ENCODE measurements around the gene PLD1. TPM values are rescaled to one million over a fixed set of nuclear protein-coding genes. Genes with fewer than 3 reads are reported as not detected.

The PLD1 gene
- total and polyA plus RNA-seq, 10 of the 15 experiments (the other 5 are each of a cell fraction or from before 2014, with no cell fraction given): 2.9 to 108 (median 3.6) TPM

DNA sequence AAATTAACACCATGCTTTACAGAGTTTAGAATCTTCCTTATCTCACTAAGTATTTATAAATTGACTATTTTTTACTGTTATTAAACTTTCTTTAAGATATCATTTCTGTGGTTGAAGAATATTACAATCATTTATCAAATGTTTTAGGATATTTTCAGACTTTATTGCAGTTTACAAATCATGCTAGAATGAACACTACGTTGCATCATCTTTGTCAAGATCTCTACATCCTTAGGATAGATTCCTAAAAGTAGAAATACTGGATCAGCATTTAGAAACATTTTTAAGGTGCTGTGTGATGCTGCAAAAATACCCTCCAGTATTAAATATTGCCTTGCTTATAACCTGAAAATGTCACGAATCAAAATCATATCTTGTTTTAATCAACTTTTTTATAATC is 2.5 kb upstream of the PLD1 start (continued):
- TF ChIP-seq GATAD2B (conservative IDR thresholded peaks at IDR 0.05; ENCODE audit: low read depth): no peak

DNA sequence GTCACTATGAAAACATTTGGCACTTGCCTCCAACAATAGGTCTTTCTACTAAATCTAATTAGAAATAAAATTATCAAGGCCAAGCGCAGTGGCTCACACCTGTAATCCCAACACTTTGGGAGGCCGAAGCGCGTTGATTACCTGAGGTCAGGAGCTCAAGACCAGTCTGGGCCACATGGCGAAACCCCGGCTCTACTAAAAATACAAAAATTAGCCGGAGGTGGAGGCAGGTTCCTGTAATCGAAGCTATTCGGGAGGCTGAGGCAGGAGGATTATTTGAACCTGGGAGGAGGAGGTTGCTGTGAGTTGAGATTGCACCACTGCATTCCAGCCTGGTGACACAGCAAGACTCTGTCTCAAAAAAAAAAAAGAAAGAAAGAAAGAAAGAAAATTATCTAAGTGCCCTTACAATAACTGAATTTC is 1.6 kb upstream of the PLD1 start:
- no peak overlapping the region for H3K9ac ChIP-seq (ENCODE audit: control insufficient read depth, insufficient read depth, low read length)
- no peaks in the 10 kb centered on the region for H3K36me3 ChIP-seq (ENCODE audit: control insufficient read depth in 2 of 2, insufficient read depth in 2 of 2, low read length in 1 of 2)
- intact Hi-C loops (cut with micrococcal nuclease; ENCODE audit: unreplicated experiment) (no loop called here), in situ Hi-C loops (cut with MboI) (no loop called here)
- TF ChIP-seq GATAD2B (conservative IDR thresholded peaks at IDR 0.05; ENCODE audit: low read depth) (no peak), MYC (IDR thresholded peaks at IDR 0.05; ENCODE audit: insufficient read depth, insufficient read length, insufficient replicate concordance, low read length, severe bottlenecking) (no peak), KDM1A (IDR thresholded peaks at IDR 0.05; ENCODE audit: borderline replicate concordance) (no peak), WRNIP1 (IDR thresholded peaks at IDR 0.05; ENCODE audit: borderline replicate concordance, low read depth, low read length) (no peak), ZNF217 (IDR thresholded peaks at IDR 0.05) (no peak), SIX5 (IDR thresholded peaks at IDR 0.05; ENCODE audit: low read depth, low read length, severe bottlenecking) (no peak), CBFB (IDR thresholded peaks at IDR 0.05; ENCODE audit: low read depth) (no peak), ZNF622 (IDR thresholded peaks at IDR 0.05) (no peak), MTA3 (IDR thresholded peaks at IDR 0.05; ENCODE audit: borderline replicate concordance, low read length) (no peak), BRCA1 (IDR thresholded peaks at IDR 0.05; ENCODE audit: low read depth, low read length) (no peak)
- TF ChIP-seq, protein P1, sequence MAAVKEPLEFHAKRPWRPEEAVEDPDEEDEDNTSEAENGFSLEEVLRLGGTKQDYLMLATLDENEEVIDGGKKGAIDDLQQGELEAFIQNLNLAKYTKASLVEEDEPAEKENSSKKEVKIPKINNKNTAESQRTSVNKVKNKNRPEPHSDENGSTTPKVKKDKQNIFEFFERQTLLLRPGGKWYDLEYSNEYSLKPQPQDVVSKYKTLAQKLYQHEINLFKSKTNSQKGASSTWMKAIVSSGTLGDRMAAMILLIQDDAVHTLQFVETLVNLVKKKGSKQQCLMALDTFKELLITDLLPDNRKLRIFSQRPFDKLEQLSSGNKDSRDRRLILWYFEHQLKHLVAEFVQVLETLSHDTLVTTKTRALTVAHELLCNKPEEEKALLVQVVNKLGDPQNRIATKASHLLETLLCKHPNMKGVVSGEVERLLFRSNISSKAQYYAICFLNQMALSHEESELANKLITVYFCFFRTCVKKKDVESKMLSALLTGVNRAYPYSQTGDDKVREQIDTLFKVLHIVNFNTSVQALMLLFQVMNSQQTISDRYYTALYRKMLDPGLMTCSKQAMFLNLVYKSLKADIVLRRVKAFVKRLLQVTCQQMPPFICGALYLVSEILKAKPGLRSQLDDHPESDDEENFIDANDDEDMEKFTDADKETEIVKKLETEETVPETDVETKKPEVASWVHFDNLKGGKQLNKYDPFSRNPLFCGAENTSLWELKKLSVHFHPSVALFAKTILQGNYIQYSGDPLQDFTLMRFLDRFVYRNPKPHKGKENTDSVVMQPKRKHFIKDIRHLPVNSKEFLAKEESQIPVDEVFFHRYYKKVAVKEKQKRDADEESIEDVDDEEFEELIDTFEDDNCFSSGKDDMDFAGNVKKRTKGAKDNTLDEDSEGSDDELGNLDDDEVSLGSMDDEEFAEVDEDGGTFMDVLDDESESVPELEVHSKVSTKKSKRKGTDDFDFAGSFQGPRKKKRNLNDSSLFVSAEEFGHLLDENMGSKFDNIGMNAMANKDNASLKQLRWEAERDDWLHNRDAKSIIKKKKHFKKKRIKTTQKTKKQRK (IDR thresholded peaks at IDR 0.05; ENCODE audit: low read depth, low read length): no peak
- TF ChIP-seq, protein P2, sequence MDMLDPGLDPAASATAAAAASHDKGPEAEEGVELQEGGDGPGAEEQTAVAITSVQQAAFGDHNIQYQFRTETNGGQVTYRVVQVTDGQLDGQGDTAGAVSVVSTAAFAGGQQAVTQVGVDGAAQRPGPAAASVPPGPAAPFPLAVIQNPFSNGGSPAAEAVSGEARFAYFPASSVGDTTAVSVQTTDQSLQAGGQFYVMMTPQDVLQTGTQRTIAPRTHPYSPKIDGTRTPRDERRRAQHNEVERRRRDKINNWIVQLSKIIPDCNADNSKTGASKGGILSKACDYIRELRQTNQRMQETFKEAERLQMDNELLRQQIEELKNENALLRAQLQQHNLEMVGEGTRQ (IDR thresholded peaks at IDR 0.05; ENCODE audit: borderline replicate concordance, low read depth, low read length): no peak
- no peaks in the 10 kb centered on the region for H3K4me1 ChIP-seq (ENCODE audit: control insufficient read depth, insufficient read depth, low read length)
- H3K27ac ChIP-seq (ENCODE audit: control insufficient read depth, insufficient read depth): no peak overlapping the region
- POLR2A ChIA-PET: interaction anchor here (0.5 to 3.6 kb wide), 7 partner anchors 8 to 31 kb away, joined by 3 to 31 read pairs (median 5); no protein-coding TSS in a partner anchor
- ATAC-seq (no peak), DNase-seq (ENCODE audit: low read depth, low spot score) (no peak), FAIRE-seq (no peak)
- H3K27me3 ChIP-seq (replicated peaks in 1 of 2; ENCODE audit: control insufficient read depth in 2 of 2, insufficient read depth in 2 of 2, low read length in 1 of 2): no peaks in the 10 kb centered on the region
- RAD21 ChIA-PET (ENCODE audit: unreplicated experiment): interaction anchor here (0.7 to 8.5 kb wide), 10 partner anchors 10 to 198 kb away, joined by 3 to 117 read pairs (median 8); no protein-coding TSS in a partner anchor
- no peaks in the 10 kb centered on the region for H4K20me1 ChIP-seq (ENCODE audit: control insufficient read depth, insufficient read depth)
- WGBS (ENCODE audit: insufficient coverage, insufficient replicate concordance, low lambda C conversion rate, missing lambda C conversion rate): 83% methylated on average over 9 of the region's 9 CpGs
- H3K79me2 ChIP-seq (ENCODE audit: control insufficient read depth, insufficient read depth, low read length): peaks cover 5% of the 10 kb centered on the region; the same call in 1 of the 2 replicates
- H2AFZ ChIP-seq (ENCODE audit: control insufficient read depth, low read depth, low read length): no peak overlapping the region
- no TSS peak for BruUV-seq (replicated peaks)
- CTCF ChIA-PET: interaction anchor here (1.1 to 4.2 kb wide), 7 partner anchors 9 to 23 kb away, joined by 3 to 40 read pairs (median 7); no protein-coding TSS in a partner anchor
- SMC1A ChIA-PET (ENCODE audit: uncharacterized antibody, unreplicated experiment): interaction anchor here (0.6 to 4.4 kb wide), 14 partner anchors 10 to 72 kb away, joined by 3 to 50 read pairs (median 5); no protein-coding TSS in a partner anchor
- H3K4me3 ChIP-seq: no peak overlapping the region
- H3K9me3 ChIP-seq (replicated peaks; ENCODE audit: control insufficient read depth, insufficient read depth, low read length): no peaks in the 10 kb centered on the region
- no peak overlapping the region for H3K4me2 ChIP-seq (ENCODE audit: control insufficient read depth, insufficient read depth)

Data from GM12878 (cell line).